Kidney (tissue), 14 donors: ENCODE results near the gene CHDH. TPM values are rescaled to one million over a fixed set of nuclear protein-coding genes. Genes with fewer than 3 reads are reported as not detected.

Experiments used
- DNase-seq, 5 donors: peaks; one replicate each; pipeline ENCODE4 v3.0.0-alpha.2; 2013 to 2020
- FAIRE-seq: peaks from 2 replicates; lab custom pipeline; 2012; peaks lifted over from hg19 to GRCh38; lab: Jason Lieb, UNC
- H3K27ac ChIP-seq, 2 donors: one replicate each; pipeline ENCODE4 v1.7.0; 2013; ENCODE audit warnings: low read depth in 2 of 2, low read length in 2 of 2, inconsistent platforms in 1 of 2
- H3K27me3 ChIP-seq: one replicate; pipeline ENCODE4 v1.7.1; 2013; ENCODE audit warnings: low read length, inconsistent platforms; ENCODE audit not compliant: control insufficient read depth, insufficient read depth
- H3K36me3 ChIP-seq, 3 donors: one replicate each; pipeline versions ENCODE4 v1.7.0 to v1.7.1; 2013; ENCODE audit warnings: low read length in 3 of 3, control low read depth in 1 of 3, inconsistent platforms in 1 of 3; ENCODE audit not compliant: insufficient read depth in 3 of 3, control insufficient read depth in 2 of 3
- H3K4me1 ChIP-seq, 3 donors: one replicate each; pipeline versions ENCODE4 v1.7.0 to v1.7.1; 2013; ENCODE audit warnings: low read length in 3 of 3, inconsistent platforms in 1 of 3, low read depth in 1 of 3; ENCODE audit not compliant: control insufficient read depth in 2 of 3, insufficient read depth in 2 of 3
- H3K4me3 ChIP-seq, 3 donors: one replicate each; pipeline versions ENCODE4 v1.7.0 to v1.8.1; 2013; ENCODE audit warnings: low read length in 3 of 3, control low read depth in 1 of 3, inconsistent platforms in 1 of 3
- H3K9ac ChIP-seq, 3 donors: one replicate each; pipeline versions ENCODE4 v1.7.0 to v1.7.1; 2013; ENCODE audit warnings: low read length in 3 of 3, control low read depth in 1 of 3, inconsistent platforms in 1 of 3
- H3K9me3 ChIP-seq, 3 donors: one replicate each; pipeline versions ENCODE4 v1.7.0 to v1.7.1; 2013; ENCODE audit warnings: low read length in 3 of 3, control low read depth in 1 of 3, inconsistent platforms in 1 of 3; ENCODE audit not compliant: control insufficient read depth in 2 of 3, insufficient read depth in 1 of 3
- intact Hi-C: fragments of 100-400 bp; cut with DNase I; formaldehyde crosslinking; loops from one replicate; pipeline ENCODE4 v1.11.1; 2022
- polyA plus RNA-seq: library from polyadenylated mRNA; stranded (reverse); fragments of 350-450 nt; fragmentation: Illumina TruSeq; extraction: RNeasy Lipid Tissue Mini Kit (QIAGEN cat#74804); gene quantifications from one replicate; pipeline ENCODE4 v1.2.3, GENCODE V29; 2014; ENCODE audit warnings: low read depth, low replicate concordance; ENCODE audit not compliant: insufficient read depth
- total RNA-seq: library from RNA; stranded (reverse); fragmentation: NEBNext Ultra II Directional; extraction: Animal tissue kit (Norgen Biotek cat#: 25700); gene quantifications from one replicate; pipeline ENCODE4 v1.2.1, GENCODE V29; 2021
- TF ChIP-seq, protein P1 (sequence below): IDR thresholded peaks from 3 replicates; pipeline ENCODE4 v1.5.1; 2012; ENCODE audit warnings: mild to moderate bottlenecking, moderate library complexity, borderline replicate concordance; ENCODE audit not compliant: insufficient read depth; ENCODE audit errors: extremely low read depth
- donor health status: control.
- donor health status: control.
- donor health status: control.
- donor health status: control.
- donor health status: control.
- donor health status: DM: yes; HTN: yes; CAD: no.
- donor health status: Normal renal cell carcinoma (clear cell type).

CHDH gene
- total and polyA plus RNA-seq, 2 donors from 2014 or later = 26.5 to 33.4 TPM

- TF ChIP-seq, protein P1, sequence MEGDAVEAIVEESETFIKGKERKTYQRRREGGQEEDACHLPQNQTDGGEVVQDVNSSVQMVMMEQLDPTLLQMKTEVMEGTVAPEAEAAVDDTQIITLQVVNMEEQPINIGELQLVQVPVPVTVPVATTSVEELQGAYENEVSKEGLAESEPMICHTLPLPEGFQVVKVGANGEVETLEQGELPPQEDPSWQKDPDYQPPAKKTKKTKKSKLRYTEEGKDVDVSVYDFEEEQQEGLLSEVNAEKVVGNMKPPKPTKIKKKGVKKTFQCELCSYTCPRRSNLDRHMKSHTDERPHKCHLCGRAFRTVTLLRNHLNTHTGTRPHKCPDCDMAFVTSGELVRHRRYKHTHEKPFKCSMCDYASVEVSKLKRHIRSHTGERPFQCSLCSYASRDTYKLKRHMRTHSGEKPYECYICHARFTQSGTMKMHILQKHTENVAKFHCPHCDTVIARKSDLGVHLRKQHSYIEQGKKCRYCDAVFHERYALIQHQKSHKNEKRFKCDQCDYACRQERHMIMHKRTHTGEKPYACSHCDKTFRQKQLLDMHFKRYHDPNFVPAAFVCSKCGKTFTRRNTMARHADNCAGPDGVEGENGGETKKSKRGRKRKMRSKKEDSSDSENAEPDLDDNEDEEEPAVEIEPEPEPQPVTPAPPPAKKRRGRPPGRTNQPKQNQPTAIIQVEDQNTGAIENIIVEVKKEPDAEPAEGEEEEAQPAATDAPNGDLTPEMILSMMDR = no peak
- no peak overlapping the region for H3K27ac ChIP-seq
- intact Hi-C loops = no loop called here
- DNase-seq = peak in 1 of 5 donors; percentile 28
- no peak overlapping the region for H3K9ac ChIP-seq
- H3K9me3 ChIP-seq = no peaks in the 10 kb centered on the region
- FAIRE-seq = no peak
- peaks cover 0 to 15% (median 10%) of the 10 kb centered on the region in 3 donors for H3K4me1 ChIP-seq
- peaks cover 0 to 2% (median 0%) of the 10 kb centered on the region in 3 donors for H3K36me3 ChIP-seq
- H3K4me3 ChIP-seq = no peak overlapping the region
- H3K27me3 ChIP-seq = no peaks in the 10 kb centered on the region
Measured at GRCh38 chr3:53803124-53803815, 42.9 kb downstream of the CHDH start.

DNA sequence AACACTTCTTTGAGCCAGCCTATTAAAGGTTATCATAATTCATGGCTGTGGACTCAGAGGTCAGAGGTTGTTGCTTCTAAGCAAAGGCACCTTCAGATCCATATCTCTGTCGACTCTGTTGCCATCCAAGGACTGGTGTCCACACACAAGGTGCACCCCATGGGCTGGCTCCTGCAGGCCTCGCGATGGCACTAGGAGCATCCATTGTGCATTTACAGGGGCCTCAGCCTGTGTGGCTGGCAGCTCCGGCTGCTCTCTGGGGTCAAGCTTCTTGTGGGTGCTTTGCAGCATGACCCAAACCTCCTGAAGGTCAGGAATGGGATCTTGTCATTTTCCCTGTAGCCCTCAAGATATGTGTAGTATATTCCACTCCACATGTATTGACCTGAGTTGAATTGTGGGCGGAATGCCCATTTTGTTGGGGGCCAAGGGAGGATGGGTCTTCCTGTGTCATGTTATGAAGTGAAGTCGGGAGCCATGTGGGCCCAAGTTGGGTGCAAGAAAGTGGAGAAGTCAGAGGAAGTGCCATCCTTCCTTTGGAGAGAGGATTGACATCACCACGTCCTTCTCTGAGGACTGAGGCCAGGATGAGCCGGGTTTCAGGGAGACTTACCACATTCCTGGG lies 43.9 kb downstream of the CHDH start:
- no peaks in the 10 kb centered on the region for H3K9me3 ChIP-seq
- intact Hi-C loops = no loop called here
- H3K27me3 ChIP-seq = no peaks in the 10 kb centered on the region
- H3K4me1 ChIP-seq = peaks cover 0 to 10% (median 9%) of the 10 kb centered on the region in 3 donors
- FAIRE-seq (no peak), DNase-seq (peak in 1 of 5 donors; percentile 24)
- no peak overlapping the region for H3K4me3 ChIP-seq
- no peak overlapping the region for H3K27ac ChIP-seq
- TF ChIP-seq, protein P1 = no peak
- H3K9ac ChIP-seq = no peak overlapping the region
- H3K36me3 ChIP-seq = peaks cover 0 to 2% (median 0%) of the 10 kb centered on the region in 3 donors

DNA sequence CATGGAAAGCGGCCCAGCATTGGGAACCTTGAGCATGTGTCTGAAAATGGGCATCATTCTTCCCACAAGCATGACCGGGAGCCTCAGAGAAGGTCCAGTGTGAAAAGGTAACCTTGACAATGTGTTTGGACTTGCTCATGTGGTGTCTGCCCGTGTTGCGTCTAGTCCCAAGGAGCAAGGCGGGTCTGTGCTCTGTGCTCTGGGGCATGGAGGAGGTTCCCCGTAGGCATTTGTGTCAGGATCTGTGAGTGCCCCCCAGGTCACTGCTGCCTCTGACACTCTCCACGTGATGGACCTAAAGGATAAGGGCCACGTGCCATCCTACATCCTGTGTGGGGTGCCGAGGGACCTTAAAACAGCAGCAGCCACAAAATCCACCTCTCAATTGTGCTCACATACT lies 44.9 kb downstream of the CHDH start:
- H3K9me3 ChIP-seq = no peaks in the 10 kb centered on the region
- no peak overlapping the region for H3K27ac ChIP-seq
- H3K27me3 ChIP-seq = no peaks in the 10 kb centered on the region
- peaks cover 0 to 2% (median 0%) of the 10 kb centered on the region in 3 donors for H3K36me3 ChIP-seq
- no peak overlapping the region for H3K4me3 ChIP-seq
- no peak overlapping the region for H3K9ac ChIP-seq
- peak in 1 of 5 donors; percentile 9 for DNase-seq
- peaks cover 0 to 2% (median 0%) of the 10 kb centered on the region in 3 donors for H3K4me1 ChIP-seq
- no peak for FAIRE-seq
- intact Hi-C loops = no loop called here
- TF ChIP-seq, protein P1 = no peak
